KMS-11 (cell line): ENCODE data around the gene COPG1.

ENCODE experiments used
- H2AFZ ChIP-seq: fragments of 200-600 bp; sonication (generic); 2 replicates; pipeline ENCODE4 v1.6.1; 2016; ENCODE audit warnings: antibody characterized with exemption, mixed run types, low read depth
- H3K27ac ChIP-seq: fragments of 200-600 bp; sonication (generic); 2 replicates; pipeline ENCODE4 v1.6.1; 2016; ENCODE audit warnings: mild to moderate bottlenecking, mixed run types
- H3K27me3 ChIP-seq: fragments of 200-600 bp; sonication (generic); 2 replicates; pipeline ENCODE4 v1.6.1; 2017; ENCODE audit warnings: mild to moderate bottlenecking, low read depth, mixed run types, moderate library complexity; ENCODE audit not compliant: insufficient read depth
- H3K36me3 ChIP-seq: fragments of 200-600 bp; sonication (generic); 2 replicates; pipeline ENCODE4 v1.6.1; 2017; ENCODE audit warnings: mild to moderate bottlenecking, mixed run types; ENCODE audit not compliant: insufficient read depth
- H3K4me1 ChIP-seq: fragments of 200-600 bp; sonication (generic); 2 replicates; pipeline ENCODE4 v1.6.1; 2016; ENCODE audit warnings: mild to moderate bottlenecking, low read depth, mixed run types; ENCODE audit not compliant: poor library complexity, severe bottlenecking
- H3K4me2 ChIP-seq: fragments of 200-600 bp; sonication (generic); 2 replicates; pipeline ENCODE4 v1.7.0; 2016; ENCODE audit warnings: mild to moderate bottlenecking, mixed run types
- H3K4me3 ChIP-seq: fragments of 200-600 bp; sonication (generic); IDR thresholded peaks from 2 replicates; pipeline ENCODE4 v1.6.1; 2017; ENCODE audit warnings: low read depth, low read length, mixed read lengths; ENCODE audit not compliant: insufficient read depth
- H3K79me2 ChIP-seq: fragments of 200-600 bp; sonication (generic); 2 replicates; pipeline ENCODE4 v1.6.1; 2016; ENCODE audit warnings: low read depth, mixed run types; ENCODE audit not compliant: insufficient read depth
- H3K9ac ChIP-seq: fragments of 200-600 bp; sonication (generic); 2 replicates; pipeline ENCODE4 v1.6.1; 2016; ENCODE audit warnings: mild to moderate bottlenecking, mixed run types
- H4K20me1 ChIP-seq: fragments of 200-600 bp; sonication (generic); 2 replicates; pipeline ENCODE4 v1.6.1; 2016; ENCODE audit warnings: mild to moderate bottlenecking, mixed run types; ENCODE audit not compliant: insufficient read depth
- TF ChIP-seq, protein P1 (sequence below): fragments of 200-600 bp; sonication (generic); conservative IDR thresholded peaks from 2 replicates; pipeline ENCODE4 v1.6.1; 2017; ENCODE audit warnings: low read depth, mild to moderate bottlenecking, antibody characterized with exemption, low read length, moderate library complexity, mixed read lengths

COPG1 gene

DNA sequence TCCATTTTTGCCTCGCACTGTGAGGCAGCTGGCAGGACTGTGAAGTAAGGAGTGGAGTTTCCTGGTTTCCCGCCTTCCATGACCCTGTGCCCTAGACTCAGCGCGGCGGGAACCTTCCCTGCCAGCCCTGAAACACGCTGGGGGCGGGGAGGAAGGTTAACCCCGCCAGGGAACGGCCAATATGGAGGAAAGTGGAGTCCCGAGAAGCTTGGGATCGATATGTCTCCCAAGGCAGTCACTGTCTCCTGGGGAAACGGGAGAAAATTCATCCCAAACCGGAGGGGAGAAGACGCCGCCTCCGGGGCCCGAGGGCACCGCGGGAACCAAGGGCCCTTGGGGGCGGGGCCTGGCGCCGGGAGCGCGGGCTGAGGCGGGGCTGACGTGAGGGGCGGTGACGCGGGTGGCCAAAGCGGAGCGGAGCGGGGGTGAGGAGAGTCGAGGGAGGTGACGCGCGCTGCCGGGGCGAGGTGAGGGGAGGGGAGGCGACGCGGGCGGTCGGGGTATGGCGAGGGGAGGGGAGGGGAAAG is 29.1 kb downstream of the COPG1 start, which contains the start of gene HMCES:
HMCES (plus strand) TSS at position 432 of the 527 bp plus-strand sequence. CDS start 863 bp downstream, outside the sequence.
- H3K36me3 ChIP-seq: no peaks in the 10 kb centered on the region
- H3K27me3 ChIP-seq: peaks cover 6% of the 10 kb centered on the region; the same call in 1 of the 2 replicates
- peak within 1 kb of the TSS; percentile 69 for H3K9ac ChIP-seq
- H3K79me2 ChIP-seq: no peaks in the 10 kb centered on the region
- TF ChIP-seq, protein P1, sequence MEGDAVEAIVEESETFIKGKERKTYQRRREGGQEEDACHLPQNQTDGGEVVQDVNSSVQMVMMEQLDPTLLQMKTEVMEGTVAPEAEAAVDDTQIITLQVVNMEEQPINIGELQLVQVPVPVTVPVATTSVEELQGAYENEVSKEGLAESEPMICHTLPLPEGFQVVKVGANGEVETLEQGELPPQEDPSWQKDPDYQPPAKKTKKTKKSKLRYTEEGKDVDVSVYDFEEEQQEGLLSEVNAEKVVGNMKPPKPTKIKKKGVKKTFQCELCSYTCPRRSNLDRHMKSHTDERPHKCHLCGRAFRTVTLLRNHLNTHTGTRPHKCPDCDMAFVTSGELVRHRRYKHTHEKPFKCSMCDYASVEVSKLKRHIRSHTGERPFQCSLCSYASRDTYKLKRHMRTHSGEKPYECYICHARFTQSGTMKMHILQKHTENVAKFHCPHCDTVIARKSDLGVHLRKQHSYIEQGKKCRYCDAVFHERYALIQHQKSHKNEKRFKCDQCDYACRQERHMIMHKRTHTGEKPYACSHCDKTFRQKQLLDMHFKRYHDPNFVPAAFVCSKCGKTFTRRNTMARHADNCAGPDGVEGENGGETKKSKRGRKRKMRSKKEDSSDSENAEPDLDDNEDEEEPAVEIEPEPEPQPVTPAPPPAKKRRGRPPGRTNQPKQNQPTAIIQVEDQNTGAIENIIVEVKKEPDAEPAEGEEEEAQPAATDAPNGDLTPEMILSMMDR: no peak
- peak within 1 kb of the TSS; percentile 24; the same call in 1 of the 2 replicates for H3K27ac ChIP-seq
- H2AFZ ChIP-seq: peak within 1 kb of the TSS; percentile 60
- H3K4me3 ChIP-seq: peak within 1 kb of the TSS; percentile 97
- peaks cover 94% of the 10 kb centered on the region for H3K4me1 ChIP-seq
- peak within 1 kb of the TSS; percentile 91 for H3K4me2 ChIP-seq
- 0 out of 2 replicates have a peak, but pooled peaks cover 8% of the 10 kb centered on the region for H4K20me1 ChIP-seq

DNA sequence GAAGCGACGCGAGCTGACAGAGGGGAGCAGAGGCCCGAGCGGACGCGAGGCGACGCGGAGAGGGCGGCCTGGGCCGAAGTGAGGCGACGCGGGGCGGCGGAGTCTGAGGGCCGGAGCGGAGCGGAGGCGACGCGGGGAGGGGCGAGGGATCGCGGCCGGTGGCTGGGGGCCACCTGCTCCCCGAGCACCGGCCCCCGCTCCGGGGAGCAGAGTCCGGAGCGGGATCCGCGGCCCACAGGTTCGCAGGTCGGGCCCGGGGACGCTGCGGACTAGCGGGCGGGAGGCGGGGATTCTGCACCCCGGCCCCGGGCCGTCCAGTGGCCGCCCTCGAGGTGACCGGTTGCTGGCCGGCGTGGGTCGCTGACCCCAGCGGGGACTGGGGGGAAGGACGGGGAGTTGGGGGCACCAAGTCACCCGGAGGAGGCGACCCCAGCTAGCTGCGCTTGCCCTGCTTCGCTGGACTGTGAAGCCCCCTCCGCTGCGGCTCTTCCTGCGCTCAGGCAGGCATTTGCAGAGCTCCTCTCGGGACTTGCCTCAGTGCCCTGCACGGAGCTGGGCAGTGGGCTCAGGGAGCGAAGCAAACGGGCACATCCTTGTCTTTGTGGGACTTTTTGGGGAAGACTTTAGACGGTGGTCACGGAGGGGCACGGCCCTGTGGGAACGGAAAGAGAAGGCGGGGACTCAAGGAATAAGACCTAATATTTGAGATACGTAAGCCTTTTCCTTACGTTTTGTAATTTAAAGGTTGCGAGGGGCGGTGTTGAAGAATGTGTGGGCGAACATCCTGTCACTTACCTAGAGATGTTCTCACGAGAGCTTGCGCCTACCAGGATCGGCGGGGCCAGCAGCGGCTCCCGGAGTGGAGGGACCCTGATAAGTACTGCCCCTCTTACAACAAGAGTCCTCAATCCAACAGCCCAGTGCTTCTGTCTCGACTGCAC is 29.8 kb downstream of the COPG1 start:
- Histone ChIP-seq H2AFZ (peak overlapping the region; percentile 60), H3K4me1 (peaks cover 94% of the 10 kb centered on the region), H3K4me3 (peak overlapping the region; percentile 97), H4K20me1 (0 out of 2 replicates have a peak, but pooled peaks cover 8% of the 10 kb centered on the region), H3K4me2 (peak overlapping the region; percentile 91), H3K79me2 (peaks cover 3% of the 10 kb centered on the region; the same call in 1 of the 2 replicates), H3K27ac (peak overlapping the region; percentile 24; the same call in 1 of the 2 replicates), H3K27me3 (peaks cover 6% of the 10 kb centered on the region; the same call in 1 of the 2 replicates), H3K36me3 (no peaks in the 10 kb centered on the region), H3K9ac (peak overlapping the region; percentile 69)
- TF ChIP-seq, protein P1: no peak

DNA sequence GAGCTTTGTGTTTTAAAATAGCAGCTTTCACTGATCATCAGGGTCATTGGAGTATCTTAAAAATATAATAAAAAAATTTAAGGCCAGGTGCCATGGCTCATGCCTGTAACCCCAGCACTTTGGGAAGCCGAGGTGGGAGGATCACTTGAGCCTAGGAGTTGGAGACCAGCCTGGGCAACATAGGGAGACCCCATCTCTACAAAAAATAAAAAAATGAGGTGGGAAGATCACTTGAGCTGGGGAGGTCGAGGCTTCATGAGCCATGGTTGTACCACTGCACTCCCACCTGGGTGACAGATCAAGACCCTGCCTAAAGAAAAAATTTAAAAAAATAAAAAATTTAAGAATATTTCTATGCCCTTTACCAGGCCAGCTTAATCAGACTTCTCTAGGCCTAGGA is 30.8 kb downstream of the COPG1 start:
- TF ChIP-seq, protein P1: no peak
- H3K4me2 ChIP-seq: no peak overlapping the region; the same call in 1 of the 2 replicates
- no peak overlapping the region for H3K9ac ChIP-seq
- H3K27ac ChIP-seq: no peak overlapping the region
- H4K20me1 ChIP-seq: 0 out of 2 replicates have a peak, but pooled peaks cover 8% of the 10 kb centered on the region
- no peak overlapping the region for H3K4me3 ChIP-seq
- no peak overlapping the region for H2AFZ ChIP-seq
- H3K79me2 ChIP-seq: peaks cover 5% of the 10 kb centered on the region; the same call in 1 of the 2 replicates
- no peaks in the 10 kb centered on the region for H3K36me3 ChIP-seq
- H3K4me1 ChIP-seq: peaks cover 89% of the 10 kb centered on the region
- H3K27me3 ChIP-seq: peaks cover 6% of the 10 kb centered on the region; the same call in 1 of the 2 replicates

DNA sequence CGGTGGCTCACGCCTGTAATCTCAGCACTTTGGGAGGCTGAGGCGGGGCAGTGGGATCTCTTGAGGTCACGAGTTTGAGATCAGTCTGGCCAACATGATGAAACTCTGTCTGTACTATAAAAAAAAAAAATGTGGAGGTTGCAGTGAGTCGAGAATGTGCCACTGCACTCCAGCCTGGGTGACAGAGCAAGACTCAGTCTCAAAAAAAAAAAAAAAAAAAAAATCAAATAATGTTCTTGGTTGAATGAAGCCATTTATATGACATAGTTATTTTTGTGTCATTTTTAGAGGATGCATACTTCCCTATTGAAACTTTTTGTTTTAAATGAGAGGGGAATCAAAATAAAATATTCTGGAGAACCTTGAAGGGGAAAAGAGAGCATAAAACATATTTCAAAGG is 32.3 kb downstream of the COPG1 start:
- no peak overlapping the region for H3K4me3 ChIP-seq
- 0 out of 2 replicates have a peak, but pooled peaks cover 3% of the 10 kb centered on the region for H4K20me1 ChIP-seq
- H3K4me2 ChIP-seq: peak overlapping the region; percentile 45; the same call in 1 of the 2 replicates
- H3K79me2 ChIP-seq: peaks cover 5% of the 10 kb centered on the region; the same call in 1 of the 2 replicates
- peaks cover 6% of the 10 kb centered on the region; the same call in 1 of the 2 replicates for H3K27me3 ChIP-seq
- H3K27ac ChIP-seq: no peak overlapping the region; the same call in 1 of the 2 replicates
- no peaks in the 10 kb centered on the region for H3K36me3 ChIP-seq
- peaks cover 74% of the 10 kb centered on the region for H3K4me1 ChIP-seq
- H2AFZ ChIP-seq: no peak overlapping the region
- TF ChIP-seq, protein P1: no peak
- no peak overlapping the region for H3K9ac ChIP-seq
